ENCODE results near the gene MSRB3. TPM values are rescaled to one million over a fixed set of nuclear protein-coding genes. Genes with fewer than 3 reads are reported as not detected.

Gene MSRB3
- total RNA-seq, 2 experiments from 2014 or later = not detected

Other genes starting within 250 kb of the MSRB3 start
- not detected for gene WIF1, start 157.4 kb upstream of the MSRB3 start, total RNA-seq
- 10 to 100 TPM; 28.2 to 37.3 TPM for gene LEMD3, start 109.1 kb upstream of the MSRB3 start, total RNA-seq

Data from activated CD8-positive, alpha-beta memory T cell treated with anti-CD3 and anti-CD28 coated beads, Interleukin-2, amount 10 ng/mL, durations not matched to agents 7 days and 5 days (primary cell).